DND-41 (cell line): ENCODE results near the gene WDR81.

Experiments
- ATAC-seq: fragments of 200-7000 bp; cut with Tn5 transposase; 3 replicates; pipeline ENCODE4 v1.9.1; 2021; ENCODE audit warnings: low read depth; ENCODE audit not compliant: insufficient read depth
- DNase-seq: peaks from one replicate; pipeline ENCODE4 v3.0.0-alpha.2; 2020
- H2AFZ ChIP-seq: 2 replicates; pipeline ENCODE4 v1.6.0; 2012; ENCODE audit warnings: low read depth, low read length
- H3K27ac ChIP-seq: 2 replicates; pipeline ENCODE4 v1.5.1; 2012; ENCODE audit warnings: low read length, inconsistent platforms
- H3K27me3 ChIP-seq: fragments of 200-600 bp; sonication (generic); 2 replicates; pipeline ENCODE4 v1.6.0; 2012; ENCODE audit warnings: low read length, mild to moderate bottlenecking, inconsistent platforms; ENCODE audit not compliant: insufficient read depth, poor library complexity
- H3K36me3 ChIP-seq: 2 replicates; pipeline ENCODE4 v1.5.1; 2012; ENCODE audit warnings: low read length, inconsistent platforms; ENCODE audit not compliant: insufficient read depth
- H3K4me1 ChIP-seq: 2 replicates; pipeline ENCODE4 v1.5.1; 2012; ENCODE audit warnings: mild to moderate bottlenecking, low read length; ENCODE audit not compliant: insufficient read depth
- H3K4me2 ChIP-seq: 2 replicates; pipeline ENCODE4 v1.6.0; 2012; ENCODE audit warnings: mild to moderate bottlenecking, moderate library complexity, low read length, inconsistent platforms; ENCODE audit not compliant: insufficient read depth
- H3K4me3 ChIP-seq, 2 experiments: fragments of 200-600 bp in 1 of 2; shearing (Covaris generic) in 1 of 2; 2 replicates each; pipeline ENCODE4 v1.5.1; 2012 to 2016; ENCODE audit warnings: inconsistent platforms in 2 of 2, low read length in 2 of 2, mild to moderate bottlenecking in 2 of 2, low read depth in 1 of 2, moderate library complexity in 1 of 2
- H3K79me2 ChIP-seq: 2 replicates; pipeline ENCODE4 v1.6.0; 2012; ENCODE audit warnings: low read length, inconsistent platforms; ENCODE audit not compliant: insufficient read depth
- H3K9ac ChIP-seq: 2 replicates; pipeline ENCODE4 v1.6.0; 2012; ENCODE audit warnings: low read depth, mild to moderate bottlenecking, inconsistent platforms, low read length, moderate library complexity
- H3K9me3 ChIP-seq: 2 replicates; pipeline ENCODE4 v1.5.1; 2012; ENCODE audit warnings: low read length, moderate library complexity, mild to moderate bottlenecking, inconsistent platforms; ENCODE audit not compliant: insufficient read depth, severe bottlenecking
- H4K20me1 ChIP-seq: 2 replicates; pipeline ENCODE4 v1.6.0; 2012; ENCODE audit warnings: low read length; ENCODE audit not compliant: insufficient read depth
- EZH2 ChIP-seq: IDR thresholded peaks from 3 replicates; pipeline ENCODE4 v1.6.1; 2012; ENCODE audit warnings: borderline replicate concordance, low read depth, mild to moderate bottlenecking, moderate library complexity, low read length, inconsistent platforms; ENCODE audit not compliant: severe bottlenecking
- TF ChIP-seq, protein P1 (sequence below): IDR thresholded peaks from 2 replicates; pipeline ENCODE4 v1.5.1; 2012; ENCODE audit warnings: borderline replicate concordance, low read length, moderate library complexity, mild to moderate bottlenecking; ENCODE audit not compliant: poor library complexity, severe bottlenecking; ENCODE audit errors: extremely low read depth

WDR81 gene

DNA sequence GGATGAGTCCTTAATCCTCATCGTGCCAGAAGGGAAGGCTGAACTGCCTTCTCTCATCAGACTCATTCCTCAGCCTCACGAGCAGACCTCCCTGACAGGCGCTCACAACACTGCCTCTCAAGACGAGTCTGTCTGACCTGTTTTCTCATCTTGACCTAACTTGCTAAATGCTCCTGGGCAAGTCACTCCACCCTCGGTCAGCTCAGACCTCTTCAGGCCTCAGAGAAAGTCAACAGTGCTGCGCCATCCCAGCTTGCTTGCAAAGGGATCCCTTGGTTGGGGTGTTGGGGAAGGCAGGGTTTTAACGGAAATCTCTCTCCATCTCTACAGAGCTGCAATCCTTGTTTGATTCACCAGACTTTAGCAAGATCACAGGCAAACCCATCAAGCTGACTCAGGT lies 52.4 kb downstream of the WDR81 start:
- DNase-seq (no peak), ATAC-seq (no peak)
- H4K20me1 ChIP-seq: no peaks in the 10 kb centered on the region
- H3K4me3 ChIP-seq: no peak overlapping the region
- no peak overlapping the region for H3K4me2 ChIP-seq
- no peak overlapping the region for H2AFZ ChIP-seq
- H3K36me3 ChIP-seq: peaks cover 45% of the 10 kb centered on the region
- H3K27me3 ChIP-seq: no peaks in the 10 kb centered on the region
- no peaks in the 10 kb centered on the region for H3K79me2 ChIP-seq
- no peaks in the 10 kb centered on the region for H3K4me1 ChIP-seq
- H3K9me3 ChIP-seq: no peaks in the 10 kb centered on the region
- TF ChIP-seq, protein P1, sequence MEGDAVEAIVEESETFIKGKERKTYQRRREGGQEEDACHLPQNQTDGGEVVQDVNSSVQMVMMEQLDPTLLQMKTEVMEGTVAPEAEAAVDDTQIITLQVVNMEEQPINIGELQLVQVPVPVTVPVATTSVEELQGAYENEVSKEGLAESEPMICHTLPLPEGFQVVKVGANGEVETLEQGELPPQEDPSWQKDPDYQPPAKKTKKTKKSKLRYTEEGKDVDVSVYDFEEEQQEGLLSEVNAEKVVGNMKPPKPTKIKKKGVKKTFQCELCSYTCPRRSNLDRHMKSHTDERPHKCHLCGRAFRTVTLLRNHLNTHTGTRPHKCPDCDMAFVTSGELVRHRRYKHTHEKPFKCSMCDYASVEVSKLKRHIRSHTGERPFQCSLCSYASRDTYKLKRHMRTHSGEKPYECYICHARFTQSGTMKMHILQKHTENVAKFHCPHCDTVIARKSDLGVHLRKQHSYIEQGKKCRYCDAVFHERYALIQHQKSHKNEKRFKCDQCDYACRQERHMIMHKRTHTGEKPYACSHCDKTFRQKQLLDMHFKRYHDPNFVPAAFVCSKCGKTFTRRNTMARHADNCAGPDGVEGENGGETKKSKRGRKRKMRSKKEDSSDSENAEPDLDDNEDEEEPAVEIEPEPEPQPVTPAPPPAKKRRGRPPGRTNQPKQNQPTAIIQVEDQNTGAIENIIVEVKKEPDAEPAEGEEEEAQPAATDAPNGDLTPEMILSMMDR: no peak
- no peak for TF ChIP-seq EZH2
- H3K9ac ChIP-seq: no peak overlapping the region
- no peak overlapping the region for H3K27ac ChIP-seq

DNA sequence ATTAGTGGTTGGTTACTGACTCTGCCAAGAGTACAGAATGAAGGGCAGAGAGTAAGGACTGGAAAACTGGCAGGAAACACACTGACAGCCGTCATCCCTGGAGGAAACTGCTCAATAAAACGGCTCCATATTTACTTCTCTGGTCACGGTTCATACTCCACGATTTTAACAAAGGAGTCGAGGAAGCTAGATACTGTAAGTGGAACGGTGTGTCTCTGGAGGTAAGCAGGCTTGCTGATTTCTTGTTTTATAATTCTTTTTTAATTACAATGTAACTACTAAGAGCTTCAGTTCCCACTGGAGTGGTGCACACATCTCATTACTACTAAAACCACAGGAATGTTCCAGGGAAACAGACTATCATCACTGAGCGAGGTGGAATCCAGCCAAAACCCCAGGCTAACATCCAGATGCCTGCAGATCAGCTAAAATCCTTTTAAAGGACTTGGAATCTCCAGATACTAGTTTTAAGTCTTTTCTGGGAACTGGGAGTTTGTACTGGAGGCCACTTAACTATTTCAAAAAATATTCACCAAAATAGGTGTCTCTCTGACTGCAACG lies 55.1 kb downstream of the WDR81 start:
- H3K36me3 ChIP-seq: peaks cover 72% of the 10 kb centered on the region
- H3K27ac ChIP-seq: no peak overlapping the region
- no peak overlapping the region for H3K4me3 ChIP-seq
- DNase-seq: no peak
- H3K4me1 ChIP-seq: no peaks in the 10 kb centered on the region
- H4K20me1 ChIP-seq: 0 out of 2 replicates have a peak, but pooled peaks cover 2% of the 10 kb centered on the region
- ATAC-seq: no peak
- H3K4me2 ChIP-seq: no peak overlapping the region
- no peak overlapping the region for H2AFZ ChIP-seq
- no peaks in the 10 kb centered on the region for H3K79me2 ChIP-seq
- TF ChIP-seq EZH2: no peak
- TF ChIP-seq, protein P1: no peak
- H3K27me3 ChIP-seq: no peaks in the 10 kb centered on the region
- no peaks in the 10 kb centered on the region for H3K9me3 ChIP-seq
- H3K9ac ChIP-seq: no peak overlapping the region

DNA sequence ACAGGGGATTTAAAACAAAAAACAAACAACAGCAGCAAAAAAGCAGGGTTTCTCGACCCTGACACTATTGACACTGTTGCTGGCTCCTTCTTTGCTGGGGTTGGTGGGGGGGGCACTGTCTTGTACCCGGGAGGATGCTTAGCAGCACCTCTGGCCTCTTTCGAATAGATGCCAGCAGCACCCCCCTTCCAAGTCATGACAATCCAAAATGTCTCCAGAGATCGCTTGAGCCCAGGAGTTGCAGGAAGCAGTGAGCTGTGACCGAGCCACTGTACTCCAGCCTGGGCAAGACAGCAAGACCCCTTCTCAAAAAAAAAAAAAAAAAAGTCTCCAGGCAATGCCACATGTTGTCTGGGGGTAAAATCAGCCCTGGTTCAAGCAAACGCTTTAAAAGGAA lies 57.7 kb downstream of the WDR81 start:
- H3K27ac ChIP-seq: no peak overlapping the region
- ATAC-seq (no peak), DNase-seq (no peak)
- no peaks in the 10 kb centered on the region for H3K79me2 ChIP-seq
- no peaks in the 10 kb centered on the region for H3K9me3 ChIP-seq
- H3K4me2 ChIP-seq: no peak overlapping the region
- no peaks in the 10 kb centered on the region for H3K4me1 ChIP-seq
- no peak overlapping the region for H3K9ac ChIP-seq
- no peaks in the 10 kb centered on the region for H3K27me3 ChIP-seq
- TF ChIP-seq EZH2: no peak
- TF ChIP-seq, protein P1: no peak
- H3K4me3 ChIP-seq: no peak overlapping the region
- H4K20me1 ChIP-seq: 0 out of 2 replicates have a peak, but pooled peaks cover 2% of the 10 kb centered on the region
- no peak overlapping the region for H2AFZ ChIP-seq
- peaks cover 74% of the 10 kb centered on the region for H3K36me3 ChIP-seq

DNA sequence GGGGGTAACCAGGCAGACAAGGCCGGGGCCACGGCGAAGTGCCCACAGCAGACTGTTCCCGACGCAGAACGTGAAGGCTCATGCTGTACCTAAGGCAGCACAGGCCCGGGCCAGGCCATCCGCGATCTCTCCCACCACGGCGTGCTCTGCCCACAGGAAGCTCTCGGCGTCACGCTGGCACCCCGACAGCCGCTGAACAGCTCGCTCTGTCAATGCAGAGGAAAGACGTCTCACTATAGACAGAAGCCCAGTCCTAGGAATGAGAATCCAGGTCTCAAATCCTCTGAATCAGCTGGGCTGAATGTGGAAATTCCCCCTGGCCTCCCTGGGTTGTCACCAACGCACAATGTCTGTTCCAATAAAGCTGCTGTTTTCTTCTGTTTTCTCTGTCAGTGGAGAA lies 58.8 kb downstream of the WDR81 start:
- H3K4me3 ChIP-seq: no peak overlapping the region
- 0 out of 2 replicates have a peak, but pooled peaks cover 7% of the 10 kb centered on the region for H4K20me1 ChIP-seq
- no peaks in the 10 kb centered on the region for H3K9me3 ChIP-seq
- H3K27me3 ChIP-seq: no peaks in the 10 kb centered on the region
- no peak for TF ChIP-seq EZH2
- no peak overlapping the region for H3K4me2 ChIP-seq
- H3K4me1 ChIP-seq: no peaks in the 10 kb centered on the region
- no peak for DNase-seq
- no peak overlapping the region for H2AFZ ChIP-seq
- peaks cover 74% of the 10 kb centered on the region for H3K36me3 ChIP-seq
- no peak overlapping the region for H3K27ac ChIP-seq
- no peak for ATAC-seq
- H3K79me2 ChIP-seq: no peaks in the 10 kb centered on the region
- no peak overlapping the region for H3K9ac ChIP-seq
